HG02870 (cell line): ENCODE results near the gene POLA1.

Source experiments
- ATAC-seq: cut with Tn5 transposase; IDR thresholded peaks from one replicate; pipeline ENCODE4 v1.9.1; 2021; ENCODE audit warnings: mild to moderate bottlenecking, moderate library complexity; ENCODE audit not compliant: unreplicated experiment

Gene POLA1

DNA sequence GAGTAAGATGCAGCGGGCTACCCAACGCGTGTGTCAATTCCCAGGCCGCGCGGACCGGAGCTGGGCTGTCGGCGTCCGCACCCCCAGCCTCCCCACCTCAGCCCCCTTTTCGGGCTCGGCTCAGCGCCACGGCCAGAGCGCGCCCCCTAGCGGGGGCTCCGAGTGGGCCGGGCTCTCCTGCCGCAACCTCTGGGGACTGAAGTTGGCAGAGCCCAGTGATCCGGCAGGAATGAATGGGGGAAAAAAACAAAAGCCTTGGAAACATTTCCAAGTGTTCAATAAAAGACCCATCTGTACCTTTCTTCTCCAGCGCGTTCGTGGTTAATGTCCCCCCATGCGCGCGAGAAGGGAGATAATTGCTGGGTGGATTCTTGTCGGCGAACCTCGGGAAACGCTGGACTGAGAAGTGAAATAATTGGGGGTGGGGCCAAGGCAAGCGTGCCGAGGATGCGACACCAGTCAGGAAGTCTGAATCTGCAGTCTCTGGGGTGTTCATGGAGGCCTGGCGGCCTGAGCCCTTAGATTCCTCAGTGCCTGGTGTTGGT is 327.3 kb downstream of the POLA1 start:
- peak; percentile 38 for ATAC-seq

DNA sequence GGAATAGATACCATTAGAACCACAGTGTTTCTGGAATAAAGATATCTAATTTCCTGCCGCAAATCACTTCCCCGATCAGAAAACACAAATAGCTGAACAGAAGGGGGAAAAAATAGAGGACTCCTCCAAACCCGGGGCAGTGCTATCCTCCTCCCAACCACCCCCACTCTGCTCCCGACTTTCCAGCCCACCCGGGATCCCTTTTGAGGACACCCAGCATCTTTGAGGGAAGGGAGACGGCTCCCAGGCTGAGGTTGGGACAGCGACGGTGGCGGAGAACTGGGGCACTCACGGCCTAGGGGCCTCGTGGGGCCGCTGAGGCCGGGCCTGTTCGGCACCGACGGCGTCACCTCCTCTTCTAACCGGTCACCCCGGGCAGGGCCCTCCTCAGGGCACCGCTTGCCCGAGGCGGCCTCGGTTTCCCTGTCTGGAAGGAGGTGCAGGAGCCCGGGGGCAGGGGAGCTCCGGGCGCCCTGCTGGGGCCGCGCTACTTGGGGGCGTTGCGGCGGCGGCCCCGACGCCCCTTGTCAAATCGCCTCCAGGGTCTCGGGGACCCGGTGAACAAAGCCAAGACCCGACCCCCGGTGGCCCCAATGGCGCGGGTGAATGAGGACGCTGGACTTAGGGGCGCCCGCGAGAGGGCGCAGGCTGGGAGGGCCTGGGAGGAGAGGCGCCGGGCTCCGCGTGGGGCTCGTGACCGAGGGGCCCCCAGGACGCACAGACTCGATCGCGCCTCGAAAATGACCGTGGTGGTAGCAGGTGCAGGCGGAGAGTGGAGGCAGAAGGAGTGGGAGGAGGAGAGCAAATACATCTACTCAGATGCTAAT is 329.0 kb downstream of the POLA1 start:
- no peak for ATAC-seq

DNA sequence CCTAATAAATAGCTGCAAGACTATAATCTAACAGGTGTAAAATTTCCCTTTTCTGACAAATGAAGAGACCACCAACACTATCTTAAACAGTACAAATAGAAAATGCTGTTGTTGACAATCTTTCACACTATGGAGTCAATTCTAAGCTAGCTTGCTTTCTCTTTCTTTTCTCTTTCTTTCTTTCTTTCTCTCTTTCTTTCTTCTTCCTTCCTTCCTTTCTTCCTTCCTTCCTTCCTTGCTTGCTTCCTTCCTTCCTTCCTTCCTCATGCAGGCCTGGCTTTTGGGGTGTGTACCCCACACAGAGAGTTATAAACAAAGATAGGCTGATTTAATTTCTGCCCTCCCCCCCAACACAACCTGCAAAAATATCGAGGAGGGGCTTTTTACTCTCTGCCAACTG is 330.2 kb downstream of the POLA1 start:
- ATAC-seq = no peak

DNA sequence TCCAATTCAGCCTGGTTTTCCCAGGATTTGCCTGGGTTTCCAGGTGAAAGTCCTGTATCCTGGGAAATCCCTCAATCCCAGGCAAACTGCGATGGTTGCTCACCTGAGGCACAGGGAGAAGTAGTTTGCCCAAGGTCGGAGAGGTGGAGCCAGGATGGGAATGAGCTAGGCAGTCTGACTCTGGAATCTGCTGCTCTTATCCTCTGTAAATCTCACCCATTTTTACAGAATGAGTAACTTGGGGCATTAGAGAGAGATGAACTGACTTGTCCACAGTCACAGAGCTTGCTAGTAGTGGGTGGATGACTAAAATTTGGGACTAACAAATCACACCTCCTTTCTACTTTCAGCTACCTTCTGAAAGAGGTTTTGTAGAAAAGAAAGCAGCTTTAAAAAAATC is 331.9 kb downstream of the POLA1 start:
- ATAC-seq = no peak

DNA sequence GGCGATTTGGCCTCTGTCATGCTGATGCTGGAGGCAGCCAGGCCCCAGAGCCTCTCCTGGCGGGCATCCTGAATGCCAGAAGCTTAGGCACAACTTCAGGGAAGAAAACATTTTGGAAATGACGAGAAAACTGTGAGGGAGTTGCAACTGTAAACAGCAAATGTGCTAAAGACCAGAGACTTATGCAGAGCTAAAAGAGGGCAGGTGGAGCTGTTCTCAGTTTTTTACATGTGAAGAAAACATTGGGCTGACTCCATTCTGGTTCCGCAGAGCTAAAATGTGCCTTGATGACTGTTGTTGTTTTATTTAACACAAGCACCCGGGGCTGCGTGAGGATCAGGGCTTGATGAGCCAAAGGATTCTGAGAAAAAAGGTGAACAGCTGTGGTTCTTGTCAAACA is 332.9 kb downstream of the POLA1 start:
- ATAC-seq = no peak

DNA sequence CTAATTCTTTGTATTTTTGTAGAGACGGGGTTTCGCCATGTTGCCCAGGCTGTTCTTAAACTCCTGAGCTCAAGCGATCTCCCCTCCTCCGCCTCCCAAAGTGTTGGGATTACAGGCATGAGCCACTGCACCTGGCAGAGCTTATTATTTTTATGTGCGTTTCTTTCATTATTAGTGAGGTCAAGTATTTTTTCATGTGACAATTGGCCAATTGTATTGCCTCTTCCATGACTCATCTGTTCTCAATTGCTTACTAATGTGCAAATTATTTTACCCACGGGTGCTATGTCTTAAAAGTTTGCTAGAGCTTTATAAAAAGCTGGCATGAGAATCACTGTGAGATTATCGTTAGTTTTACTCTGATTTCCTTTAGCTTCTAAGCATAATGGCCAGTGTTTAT is 335.0 kb downstream of the POLA1 start:
- ATAC-seq = no peak

DNA sequence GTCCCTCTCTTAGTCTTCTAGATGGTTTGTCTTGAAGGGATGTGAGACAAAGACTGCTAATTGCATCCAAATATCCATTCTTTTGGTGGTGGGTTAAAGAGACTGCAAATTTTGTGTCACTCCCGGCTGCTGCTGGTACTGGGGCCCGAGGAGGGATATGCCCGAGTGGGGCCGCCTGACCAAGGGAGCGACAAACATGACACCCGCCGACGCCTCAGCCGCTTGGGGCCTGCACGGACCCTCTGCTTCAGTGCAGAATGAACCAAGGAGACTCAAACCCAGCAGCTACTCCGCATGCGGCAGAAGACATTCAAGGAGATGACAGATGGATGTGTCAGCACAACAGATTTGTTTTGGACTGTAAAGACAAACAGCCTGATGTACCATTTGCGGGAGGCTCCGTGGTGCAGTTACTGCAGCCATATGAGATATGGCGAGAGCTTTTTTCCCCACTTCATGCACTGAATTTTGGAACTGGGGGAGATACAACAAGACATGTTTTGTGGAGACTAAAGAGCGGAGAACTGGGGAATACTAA is 335.6 kb downstream of the POLA1 start:
- ATAC-seq = no peak

DNA sequence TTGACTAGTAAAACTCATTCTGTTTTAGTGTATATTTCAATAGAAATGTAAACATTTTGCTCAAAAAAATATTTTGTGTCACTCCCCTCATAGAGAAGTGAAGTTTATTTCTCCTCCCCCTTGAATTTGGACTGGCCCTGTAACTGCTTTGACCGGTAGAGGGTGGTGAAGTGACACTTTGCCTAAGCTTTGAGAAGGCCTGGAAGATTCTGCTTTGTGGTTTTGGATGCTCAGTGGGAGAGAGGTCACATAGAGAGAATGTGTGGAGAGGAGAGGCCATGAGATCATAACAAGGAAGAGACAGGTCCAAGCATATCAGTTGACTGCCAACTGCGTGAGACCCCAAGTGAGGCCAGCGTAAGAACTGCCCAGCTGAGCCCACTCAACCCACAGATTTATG is 341.2 kb downstream of the POLA1 start:
- no peak for ATAC-seq

DNA sequence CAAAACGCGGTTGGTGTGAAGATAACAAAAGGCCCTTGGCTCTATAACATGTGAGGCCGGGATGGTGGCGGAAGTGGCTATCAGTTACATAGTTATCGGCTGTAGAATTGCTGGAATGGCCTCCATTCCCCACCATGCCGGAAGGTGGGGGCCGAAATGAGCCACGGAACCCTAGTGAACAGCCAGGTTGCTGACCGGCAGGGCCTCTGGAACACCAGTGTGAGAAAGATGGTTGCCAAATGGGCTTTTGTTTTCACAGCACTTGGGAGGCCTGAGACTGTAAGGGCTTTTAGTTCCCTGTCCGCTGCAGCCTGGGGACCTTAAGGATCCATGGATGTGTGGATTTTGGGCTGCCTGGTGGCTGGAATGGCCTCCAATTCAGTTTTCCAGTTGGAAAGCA is 345.3 kb downstream of the POLA1 start:
- no peak for ATAC-seq

DNA sequence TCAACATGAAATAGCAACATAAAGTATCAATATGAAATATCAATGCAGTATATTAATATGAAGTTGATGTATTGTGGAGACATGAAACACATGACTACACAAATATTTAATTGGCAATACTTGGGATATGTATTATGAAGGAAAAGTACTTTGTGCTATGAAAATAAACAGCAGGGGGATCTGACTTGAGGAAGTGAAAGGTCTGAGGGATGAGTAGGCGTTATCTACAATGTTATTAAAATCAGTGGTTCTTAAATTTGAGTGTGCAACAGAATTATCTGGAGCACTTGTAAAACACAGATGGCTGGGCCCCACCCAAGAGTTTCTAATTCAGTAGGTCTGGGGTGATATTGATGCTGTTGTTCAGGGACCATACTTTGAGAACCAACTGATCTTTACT is 349.5 kb downstream of the POLA1 start:
- no peak for ATAC-seq
